ENCODE data around the gene ARHGEF16.

- TF ChIP-seq POLR2A (IDR thresholded peaks at IDR 0.05; ENCODE audit: low read length) = no peak
- no peak for TF ChIP-seq GATA1 (IDR thresholded peaks at IDR 0.05; ENCODE audit: low read depth, low read length)
Observed at GRCh38 chr1:3430406-3430805, 24.1 kb upstream of the ARHGEF16 start.
